GM23338 (cell line): Measurements from ENCODE around the gene ARCN1. TPM values are rescaled to one million over a fixed set of nuclear protein-coding genes. Genes with fewer than 3 reads are reported as not detected.
A peak's percentile ranks its signal among the peaks of the same experiment; 100 is the strongest.

Experiments
- ATAC-seq: fragments of 200-7000 bp; cut with Tn5 transposase; 3 replicates; pipeline ENCODE4 v1.9.1; 2020
- DNase-seq: peaks from one replicate; pipeline ENCODE4 v3.0.0-alpha.2; 2015; ENCODE audit warnings: low spot score
- H2AFZ ChIP-seq: fragments of 200-600 bp; sonication (generic); 2 replicates; pipeline ENCODE4 v1.8.0; 2016; ENCODE audit warnings: antibody characterized with exemption, mild to moderate bottlenecking, moderate library complexity
- H3F3A ChIP-seq: fragments of 200-600 bp; sonication (generic); replicated peaks from 2 replicates; pipeline ENCODE4 v1.8.0; 2017; ENCODE audit warnings: antibody characterized with exemption, mixed run types, low read depth
- H3K27ac ChIP-seq: fragments of 200-600 bp; sonication (generic); 2 replicates; pipeline ENCODE4 v1.6.1; 2016; ENCODE audit warnings: low read depth
- H3K27me3 ChIP-seq: fragments of 200-600 bp; sonication (generic); 2 replicates; pipeline ENCODE4 v1.8.0; 2016; ENCODE audit warnings: mild to moderate bottlenecking, mixed run types, moderate library complexity; ENCODE audit not compliant: insufficient read depth
- H3K36me3 ChIP-seq: fragments of 200-600 bp; sonication (generic); 2 replicates; pipeline ENCODE4 v1.8.0; 2016; ENCODE audit warnings: mild to moderate bottlenecking; ENCODE audit not compliant: insufficient read depth
- H3K4me1 ChIP-seq: fragments of 200-600 bp; sonication (generic); 2 replicates; pipeline ENCODE4 v1.8.0; 2016; ENCODE audit warnings: mild to moderate bottlenecking, moderate library complexity; ENCODE audit not compliant: insufficient read depth
- H3K4me2 ChIP-seq: fragments of 200-600 bp; sonication (generic); 2 replicates; pipeline ENCODE4 v1.7.1; 2017; ENCODE audit warnings: mixed run types
- H3K4me3 ChIP-seq: fragments of 200-600 bp; sonication (generic); 2 replicates; pipeline ENCODE4 v1.6.1; 2016; ENCODE audit warnings: mixed run types
- H3K79me2 ChIP-seq: fragments of 200-600 bp; sonication (generic); replicated peaks from 2 replicates; pipeline ENCODE4 v1.8.0; 2017; ENCODE audit warnings: mild to moderate bottlenecking; ENCODE audit not compliant: insufficient read depth
- H3K9me2 ChIP-seq: fragments of 200-600 bp; sonication (generic); 2 replicates; pipeline ENCODE4 v1.8.0; 2017; ENCODE audit not compliant: insufficient read depth
- H4K20me1 ChIP-seq: fragments of 200-600 bp; sonication (generic); replicated peaks from 2 replicates; pipeline ENCODE4 v1.8.0; 2017; ENCODE audit warnings: mild to moderate bottlenecking; ENCODE audit not compliant: insufficient read depth
- H3K27ac Mint-ChIP-seq: 2 replicates; pipeline ENCODE4 v1.8.0; 2020; ENCODE audit warnings: inconsistent platforms, mild to moderate bottlenecking, moderate library complexity, mixed read lengths
- H3K27me3 Mint-ChIP-seq: 3 replicates; pipeline ENCODE4 v1.8.0; 2022; ENCODE audit warnings: low read depth, mild to moderate bottlenecking, moderate library complexity, mixed read lengths, inconsistent platforms; ENCODE audit not compliant: insufficient read depth, poor library complexity
- H3K36me3 Mint-ChIP-seq: 3 replicates; pipeline ENCODE4 v1.8.0; 2021; ENCODE audit warnings: low read depth, mild to moderate bottlenecking, inconsistent platforms, moderate library complexity, mixed read lengths
- H3K4me1 Mint-ChIP-seq: 3 replicates; pipeline ENCODE4 v1.8.0; 2020; ENCODE audit warnings: mild to moderate bottlenecking, inconsistent platforms, mixed read lengths
- H3K4me3 Mint-ChIP-seq: 3 replicates; pipeline ENCODE4 v1.8.0; 2021; ENCODE audit warnings: moderate library complexity, mild to moderate bottlenecking, inconsistent platforms, mixed read lengths
- H3K9me3 Mint-ChIP-seq: 3 replicates; pipeline ENCODE4 v1.8.0; 2020; ENCODE audit warnings: moderate library complexity, mild to moderate bottlenecking, inconsistent platforms, mixed read lengths
- CREB1 ChIP-seq: fragments of 250-450 bp; sonication (Bioruptor Pico); IDR thresholded peaks from 2 replicates; pipeline ENCODE4 v1.5.0; 2020; ENCODE audit warnings: low read depth, mild to moderate bottlenecking, moderate library complexity
- EZH2 ChIP-seq: fragments of 200-600 bp; sonication (generic); IDR thresholded peaks from one replicate; pipeline ENCODE4 v1.8.0; 2017; ENCODE audit warnings: antibody characterized with exemption, mild to moderate bottlenecking, low read depth; ENCODE audit not compliant: unreplicated experiment
- EZH2phosphoT487 ChIP-seq: fragments of 200-600 bp; sonication (generic); IDR thresholded peaks from one replicate; pipeline ENCODE4 v1.8.1; 2018; ENCODE audit warnings: antibody characterized with exemption; ENCODE audit not compliant: unreplicated experiment
- JUNB ChIP-seq: IDR thresholded peaks from one replicate; pipeline ENCODE4 v1.6.1; 2016; ENCODE audit warnings: antibody characterized with exemption; ENCODE audit not compliant: unreplicated experiment
- NANOG ChIP-seq: IDR thresholded peaks from 2 replicates; pipeline ENCODE4 v1.6.1; 2016; ENCODE audit warnings: antibody characterized with exemption, borderline replicate concordance
- POLR2AphosphoS5 ChIP-seq: IDR thresholded peaks from 2 replicates; pipeline ENCODE4 v1.6.1; 2016; ENCODE audit warnings: antibody characterized with exemption, low read depth
- STAT1 ChIP-seq: IDR thresholded peaks from one replicate; pipeline ENCODE4 v1.6.1; 2016; ENCODE audit warnings: antibody characterized with exemption; ENCODE audit not compliant: unreplicated experiment
- ZNF114 ChIP-seq: fragments of 250-450 bp; sonication (Bioruptor Pico); IDR thresholded peaks from 2 replicates; pipeline ENCODE4 v1.5.0; 2020; ENCODE audit warnings: mild to moderate bottlenecking, moderate library complexity
- ZNF331 ChIP-seq: fragments of 250-450 bp; sonication (Bioruptor Pico); IDR thresholded peaks from 2 replicates; pipeline ENCODE4 v1.5.0; 2020; ENCODE audit warnings: low read depth, mild to moderate bottlenecking, moderate library complexity
- polyA plus RNA-seq: library from polyadenylated mRNA; unstranded; fragments of >200 nt; fragmentation: Nextera tagmentation; extraction: Ambion mirVana; gene quantifications from 2 replicates; pipeline ENCODE4 v1.2.1, GENCODE V29; 2016
- total RNA-seq: library from RNA; depleted of rRNA; stranded (reverse); fragments of >200 nt; shearing (Covaris generic); gene quantifications from 2 replicates; pipeline ENCODE4 v1.2.3, GENCODE V29; 2014
- TF ChIP-seq, protein P1 (sequence below): IDR thresholded peaks from 2 replicates; pipeline ENCODE4 v1.6.1; 2016; ENCODE audit warnings: antibody characterized with exemption
- TF ChIP-seq, protein P2 (sequence below): fragments of 250-450 bp; sonication (Bioruptor Pico); IDR thresholded peaks from 2 replicates; pipeline ENCODE4 v1.5.0; 2020; ENCODE audit warnings: mild to moderate bottlenecking, moderate library complexity
- TF ChIP-seq, protein P3 (sequence below): IDR thresholded peaks from one replicate; pipeline ENCODE4 v1.6.1; 2018; ENCODE audit warnings: antibody characterized with exemption; ENCODE audit not compliant: unreplicated experiment
- TF ChIP-seq, protein P4 (sequence below), 2 experiments: fragments of 200-600 bp in 1 of 2; sonication (generic) in 1 of 2; conservative IDR thresholded peaks; 2 replicates each; pipeline versions ENCODE4 v1.5.1 to v1.6.1; 2016 to 2017; ENCODE audit warnings: antibody characterized with exemption in 2 of 2, low read depth in 2 of 2, mild to moderate bottlenecking in 2 of 2, moderate library complexity in 1 of 2

The ARCN1 gene
- total and polyA plus RNA-seq, 2 experiments from 2014 or later: 79.9 to 106 TPM

DNA sequence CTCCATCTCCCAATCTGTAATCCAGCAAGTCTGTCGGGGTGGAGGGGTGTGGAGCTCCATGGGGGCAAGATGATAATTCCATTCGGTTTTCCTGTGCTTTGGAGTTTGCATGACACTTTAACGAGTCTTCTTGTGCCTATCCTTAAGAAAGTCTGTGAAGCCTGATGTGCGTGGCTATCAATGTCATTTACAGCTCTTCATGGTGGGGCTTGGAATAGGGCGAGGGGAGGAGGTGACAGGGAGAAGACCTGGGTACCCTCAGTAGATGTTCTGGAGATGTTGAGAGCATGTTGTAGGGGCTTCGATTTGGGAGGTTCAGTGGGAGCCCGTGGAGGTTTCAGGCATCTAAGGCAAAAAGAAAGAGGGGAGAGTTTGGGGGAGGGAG is 34.6 kb downstream of the ARCN1 start:
- H3K4me1 Mint-ChIP-seq: peaks cover 37% of the 10 kb centered on the region
- H3K27me3 ChIP-seq: peaks cover 88% of the 10 kb centered on the region
- H3K36me3 Mint-ChIP-seq: peaks cover 10% of the 10 kb centered on the region

More for the DNA sequence above, 34.6 kb downstream of the ARCN1 start:
- ATAC-seq: no peak
- Mint-ChIP-seq H3K4me3 (peak overlapping the region; percentile 12; the same call in 1 of the 3 replicates), H3K9me3 (peaks cover 3% of the 10 kb centered on the region; the same call in 1 of the 3 replicates), H3K27me3 (peaks cover 70% of the 10 kb centered on the region), H3K27ac (no peak overlapping the region)
- Histone ChIP-seq H4K20me1 (peaks cover 19% of the 10 kb centered on the region), H3K4me1 (peaks cover 23% of the 10 kb centered on the region), H3F3A (peaks cover 22% of the 10 kb centered on the region), H3K4me3 (peak overlapping the region; percentile 26; the same call in 1 of the 2 replicates), H3K27ac (no peak overlapping the region), H3K36me3 (peaks cover under 1% of the 10 kb centered on the region; the same call in 1 of the 2 replicates), H3K9me2 (no peaks in the 10 kb centered on the region), H3K79me2 (no peaks in the 10 kb centered on the region), H3K4me2 (peak overlapping the region; percentile 64), H2AFZ (no peak overlapping the region)
- TF ChIP-seq EZH2phosphoT487 (no peak), CREB1 (CRISPR knock-in tag) (no peak), POLR2AphosphoS5 (no peak), JUNB (no peak), STAT1 (no peak), EZH2 (no peak), NANOG (no peak), ZNF331 (CRISPR knock-in tag) (no peak), ZNF114 (CRISPR knock-in tag) (no peak)
- TF ChIP-seq, protein P1, sequence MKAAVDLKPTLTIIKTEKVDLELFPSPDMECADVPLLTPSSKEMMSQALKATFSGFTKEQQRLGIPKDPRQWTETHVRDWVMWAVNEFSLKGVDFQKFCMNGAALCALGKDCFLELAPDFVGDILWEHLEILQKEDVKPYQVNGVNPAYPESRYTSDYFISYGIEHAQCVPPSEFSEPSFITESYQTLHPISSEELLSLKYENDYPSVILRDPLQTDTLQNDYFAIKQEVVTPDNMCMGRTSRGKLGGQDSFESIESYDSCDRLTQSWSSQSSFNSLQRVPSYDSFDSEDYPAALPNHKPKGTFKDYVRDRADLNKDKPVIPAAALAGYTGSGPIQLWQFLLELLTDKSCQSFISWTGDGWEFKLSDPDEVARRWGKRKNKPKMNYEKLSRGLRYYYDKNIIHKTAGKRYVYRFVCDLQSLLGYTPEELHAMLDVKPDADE: no peak
- TF ChIP-seq, protein P2, sequence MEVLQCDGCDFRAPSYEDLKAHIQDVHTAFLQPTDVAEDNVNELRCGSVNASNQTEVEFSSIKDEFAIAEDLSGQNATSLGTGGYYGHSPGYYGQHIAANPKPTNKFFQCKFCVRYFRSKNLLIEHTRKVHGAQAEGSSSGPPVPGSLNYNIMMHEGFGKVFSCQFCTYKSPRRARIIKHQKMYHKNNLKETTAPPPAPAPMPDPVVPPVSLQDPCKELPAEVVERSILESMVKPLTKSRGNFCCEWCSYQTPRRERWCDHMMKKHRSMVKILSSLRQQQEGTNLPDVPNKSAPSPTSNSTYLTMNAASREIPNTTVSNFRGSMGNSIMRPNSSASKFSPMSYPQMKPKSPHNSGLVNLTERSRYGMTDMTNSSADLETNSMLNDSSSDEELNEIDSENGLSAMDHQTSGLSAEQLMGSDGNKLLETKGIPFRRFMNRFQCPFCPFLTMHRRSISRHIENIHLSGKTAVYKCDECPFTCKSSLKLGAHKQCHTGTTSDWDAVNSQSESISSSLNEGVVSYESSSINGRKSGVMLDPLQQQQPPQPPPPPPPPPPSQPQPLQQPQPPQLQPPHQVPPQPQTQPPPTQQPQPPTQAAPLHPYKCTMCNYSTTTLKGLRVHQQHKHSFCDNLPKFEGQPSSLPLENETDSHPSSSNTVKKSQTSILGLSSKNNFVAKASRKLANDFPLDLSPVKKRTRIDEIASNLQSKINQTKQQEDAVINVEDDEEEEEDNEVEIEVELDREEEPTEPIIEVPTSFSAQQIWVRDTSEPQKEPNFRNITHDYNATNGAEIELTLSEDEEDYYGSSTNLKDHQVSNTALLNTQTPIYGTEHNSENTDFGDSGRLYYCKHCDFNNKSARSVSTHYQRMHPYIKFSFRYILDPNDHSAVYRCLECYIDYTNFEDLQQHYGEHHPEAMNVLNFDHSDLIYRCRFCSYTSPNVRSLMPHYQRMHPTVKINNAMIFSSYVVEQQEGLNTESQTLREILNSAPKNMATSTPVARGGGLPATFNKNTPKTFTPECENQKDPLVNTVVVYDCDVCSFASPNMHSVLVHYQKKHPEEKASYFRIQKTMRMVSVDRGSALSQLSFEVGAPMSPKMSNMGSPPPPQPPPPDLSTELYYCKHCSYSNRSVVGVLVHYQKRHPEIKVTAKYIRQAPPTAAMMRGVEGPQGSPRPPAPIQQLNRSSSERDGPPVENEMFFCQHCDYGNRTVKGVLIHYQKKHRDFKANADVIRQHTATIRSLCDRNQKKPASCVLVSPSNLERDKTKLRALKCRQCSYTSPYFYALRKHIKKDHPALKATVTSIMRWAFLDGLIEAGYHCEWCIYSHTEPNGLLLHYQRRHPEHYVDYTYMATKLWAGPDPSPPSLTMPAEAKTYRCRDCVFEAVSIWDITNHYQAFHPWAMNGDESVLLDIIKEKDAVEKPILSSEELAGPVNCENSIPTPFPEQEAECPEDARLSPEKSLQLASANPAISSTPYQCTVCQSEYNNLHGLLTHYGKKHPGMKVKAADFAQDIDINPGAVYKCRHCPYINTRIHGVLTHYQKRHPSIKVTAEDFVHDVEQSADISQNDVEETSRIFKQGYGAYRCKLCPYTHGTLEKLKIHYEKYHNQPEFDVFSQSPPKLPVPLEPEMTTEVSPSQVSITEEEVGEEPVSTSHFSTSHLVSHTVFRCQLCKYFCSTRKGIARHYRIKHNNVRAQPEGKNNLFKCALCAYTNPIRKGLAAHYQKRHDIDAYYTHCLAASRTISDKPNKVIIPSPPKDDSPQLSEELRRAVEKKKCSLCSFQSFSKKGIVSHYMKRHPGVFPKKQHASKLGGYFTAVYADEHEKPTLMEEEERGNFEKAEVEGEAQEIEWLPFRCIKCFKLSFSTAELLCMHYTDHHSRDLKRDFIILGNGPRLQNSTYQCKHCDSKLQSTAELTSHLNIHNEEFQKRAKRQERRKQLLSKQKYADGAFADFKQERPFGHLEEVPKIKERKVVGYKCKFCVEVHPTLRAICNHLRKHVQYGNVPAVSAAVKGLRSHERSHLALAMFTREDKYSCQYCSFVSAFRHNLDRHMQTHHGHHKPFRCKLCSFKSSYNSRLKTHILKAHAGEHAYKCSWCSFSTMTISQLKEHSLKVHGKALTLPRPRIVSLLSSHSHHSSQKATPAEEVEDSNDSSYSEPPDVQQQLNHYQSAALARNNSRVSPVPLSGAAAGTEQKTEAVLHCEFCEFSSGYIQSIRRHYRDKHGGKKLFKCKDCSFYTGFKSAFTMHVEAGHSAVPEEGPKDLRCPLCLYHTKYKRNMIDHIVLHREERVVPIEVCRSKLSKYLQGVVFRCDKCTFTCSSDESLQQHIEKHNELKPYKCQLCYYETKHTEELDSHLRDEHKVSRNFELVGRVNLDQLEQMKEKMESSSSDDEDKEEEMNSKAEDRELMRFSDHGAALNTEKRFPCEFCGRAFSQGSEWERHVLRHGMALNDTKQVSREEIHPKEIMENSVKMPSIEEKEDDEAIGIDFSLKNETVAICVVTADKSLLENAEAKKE (CRISPR knock-in tag): no peak
- TF ChIP-seq, protein P3, sequence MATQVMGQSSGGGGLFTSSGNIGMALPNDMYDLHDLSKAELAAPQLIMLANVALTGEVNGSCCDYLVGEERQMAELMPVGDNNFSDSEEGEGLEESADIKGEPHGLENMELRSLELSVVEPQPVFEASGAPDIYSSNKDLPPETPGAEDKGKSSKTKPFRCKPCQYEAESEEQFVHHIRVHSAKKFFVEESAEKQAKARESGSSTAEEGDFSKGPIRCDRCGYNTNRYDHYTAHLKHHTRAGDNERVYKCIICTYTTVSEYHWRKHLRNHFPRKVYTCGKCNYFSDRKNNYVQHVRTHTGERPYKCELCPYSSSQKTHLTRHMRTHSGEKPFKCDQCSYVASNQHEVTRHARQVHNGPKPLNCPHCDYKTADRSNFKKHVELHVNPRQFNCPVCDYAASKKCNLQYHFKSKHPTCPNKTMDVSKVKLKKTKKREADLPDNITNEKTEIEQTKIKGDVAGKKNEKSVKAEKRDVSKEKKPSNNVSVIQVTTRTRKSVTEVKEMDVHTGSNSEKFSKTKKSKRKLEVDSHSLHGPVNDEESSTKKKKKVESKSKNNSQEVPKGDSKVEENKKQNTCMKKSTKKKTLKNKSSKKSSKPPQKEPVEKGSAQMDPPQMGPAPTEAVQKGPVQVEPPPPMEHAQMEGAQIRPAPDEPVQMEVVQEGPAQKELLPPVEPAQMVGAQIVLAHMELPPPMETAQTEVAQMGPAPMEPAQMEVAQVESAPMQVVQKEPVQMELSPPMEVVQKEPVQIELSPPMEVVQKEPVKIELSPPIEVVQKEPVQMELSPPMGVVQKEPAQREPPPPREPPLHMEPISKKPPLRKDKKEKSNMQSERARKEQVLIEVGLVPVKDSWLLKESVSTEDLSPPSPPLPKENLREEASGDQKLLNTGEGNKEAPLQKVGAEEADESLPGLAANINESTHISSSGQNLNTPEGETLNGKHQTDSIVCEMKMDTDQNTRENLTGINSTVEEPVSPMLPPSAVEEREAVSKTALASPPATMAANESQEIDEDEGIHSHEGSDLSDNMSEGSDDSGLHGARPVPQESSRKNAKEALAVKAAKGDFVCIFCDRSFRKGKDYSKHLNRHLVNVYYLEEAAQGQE: no peak
- TF ChIP-seq, protein P4, sequence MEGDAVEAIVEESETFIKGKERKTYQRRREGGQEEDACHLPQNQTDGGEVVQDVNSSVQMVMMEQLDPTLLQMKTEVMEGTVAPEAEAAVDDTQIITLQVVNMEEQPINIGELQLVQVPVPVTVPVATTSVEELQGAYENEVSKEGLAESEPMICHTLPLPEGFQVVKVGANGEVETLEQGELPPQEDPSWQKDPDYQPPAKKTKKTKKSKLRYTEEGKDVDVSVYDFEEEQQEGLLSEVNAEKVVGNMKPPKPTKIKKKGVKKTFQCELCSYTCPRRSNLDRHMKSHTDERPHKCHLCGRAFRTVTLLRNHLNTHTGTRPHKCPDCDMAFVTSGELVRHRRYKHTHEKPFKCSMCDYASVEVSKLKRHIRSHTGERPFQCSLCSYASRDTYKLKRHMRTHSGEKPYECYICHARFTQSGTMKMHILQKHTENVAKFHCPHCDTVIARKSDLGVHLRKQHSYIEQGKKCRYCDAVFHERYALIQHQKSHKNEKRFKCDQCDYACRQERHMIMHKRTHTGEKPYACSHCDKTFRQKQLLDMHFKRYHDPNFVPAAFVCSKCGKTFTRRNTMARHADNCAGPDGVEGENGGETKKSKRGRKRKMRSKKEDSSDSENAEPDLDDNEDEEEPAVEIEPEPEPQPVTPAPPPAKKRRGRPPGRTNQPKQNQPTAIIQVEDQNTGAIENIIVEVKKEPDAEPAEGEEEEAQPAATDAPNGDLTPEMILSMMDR (conservative IDR thresholded peaks at IDR 0.05; ENCODE audit: low read depth in 2 of 2): no peak
- no peak for DNase-seq
